HG02870 (cell line): ENCODE results near the gene DPM3.
"Not testable (repeated sequence)": the region's sequence is repeated elsewhere in the genome, so short reads cannot be mapped to it uniquely, and the experiment has no call there.

Source experiments
- ATAC-seq: cut with Tn5 transposase; IDR thresholded peaks from one replicate; pipeline ENCODE4 v1.9.1; 2021; ENCODE audit warnings: mild to moderate bottlenecking, moderate library complexity; ENCODE audit not compliant: unreplicated experiment

Gene DPM3

GRCh38 chr1:155162631-155163030 lies 22.3 kb upstream of the DPM3 start:
- ATAC-seq, result not testable (repeated sequence)

- no peak for ATAC-seq
These were observed 19.8 kb upstream of the DPM3 start for GRCh38 chr1:155160128-155160527.

- no peak for ATAC-seq
These were observed 18.7 kb upstream of the DPM3 start for GRCh38 chr1:155158991-155159390.

GRCh38 chr1:155155996-155156643 lies 15.8 kb upstream of the DPM3 start:
- ATAC-seq, result not testable (repeated sequence)

GRCh38 chr1:155145491-155145890 lies 5.2 kb upstream of the DPM3 start:
- ATAC-seq, result no peak

- ATAC-seq, result no peak
These were observed 1.4 kb upstream of the DPM3 start for GRCh38 chr1:155141749-155142148.

GRCh38 chr1:155140630-155140953 lies 261 bp upstream of the DPM3 start:
- no peak for ATAC-seq

- no peak for ATAC-seq
These were observed 3.0 kb downstream of the DPM3 start for GRCh38 chr1:155137154-155137949.

GRCh38 chr1:155136748-155137147 lies 3.6 kb downstream of the DPM3 start:
- no peak for ATAC-seq

- ATAC-seq, result peak; percentile 69
These were observed 4.8 kb downstream of the DPM3 start, which contains the start of gene SLC50A1 for GRCh38 chr1:155135415-155136028. TSS of gene SLC50A1 (plus strand) at chr1:155135852. CDS start at chr1:155135912, 60 bp downstream.

- no peak for ATAC-seq
These were observed 5.4 kb downstream of the DPM3 start for GRCh38 chr1:155134880-155135414.

GRCh38 chr1:155134322-155134721 lies 6.0 kb downstream of the DPM3 start:
- no peak for ATAC-seq

- no peak for ATAC-seq
These were observed 6.5 kb downstream of the DPM3 start for GRCh38 chr1:155133799-155134281.

- ATAC-seq, result no peak
These were observed 8.5 kb downstream of the DPM3 start for GRCh38 chr1:155131856-155132255.

- no peak for ATAC-seq
These were observed 9.0 kb downstream of the DPM3 start for GRCh38 chr1:155131285-155131684.

- ATAC-seq, result no peak
These were observed 9.9 kb downstream of the DPM3 start for GRCh38 chr1:155130272-155131006.

GRCh38 chr1:155128755-155129473 lies 11.4 kb downstream of the DPM3 start:
- no peak for ATAC-seq

- ATAC-seq, result no peak
These were observed 12.2 kb downstream of the DPM3 start for GRCh38 chr1:155127967-155128754.
